HPDE6-E6E7 (cell line): ENCODE data around the gene CLIC5.

ENCODE experiments used
- DNase-seq: peaks from one replicate; pipeline ENCODE4 v3.0.0; 2011; ENCODE audit warnings: missing footprints; ENCODE audit errors: extremely low spot score

Gene CLIC5

DNA sequence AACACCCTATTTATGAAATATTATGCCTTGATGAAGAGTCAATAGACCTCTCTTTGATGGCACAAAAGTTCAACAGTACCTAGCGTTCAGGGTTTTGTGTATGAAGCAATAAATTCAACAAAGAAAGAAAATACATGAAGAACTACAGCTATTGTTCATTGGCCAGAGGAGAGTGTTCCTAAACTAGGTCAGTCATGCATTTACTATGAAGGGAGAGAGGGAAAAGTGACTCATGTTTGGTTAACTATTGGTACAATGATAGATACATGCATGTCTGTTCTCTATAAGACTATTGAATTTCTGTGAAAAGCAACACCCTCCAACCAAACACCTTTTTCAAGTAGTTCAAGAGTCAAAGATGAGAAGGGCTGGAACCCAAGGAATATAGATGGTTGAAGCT lies 50.7 kb downstream of the CLIC5 start:
- no peak for DNase-seq

DNA sequence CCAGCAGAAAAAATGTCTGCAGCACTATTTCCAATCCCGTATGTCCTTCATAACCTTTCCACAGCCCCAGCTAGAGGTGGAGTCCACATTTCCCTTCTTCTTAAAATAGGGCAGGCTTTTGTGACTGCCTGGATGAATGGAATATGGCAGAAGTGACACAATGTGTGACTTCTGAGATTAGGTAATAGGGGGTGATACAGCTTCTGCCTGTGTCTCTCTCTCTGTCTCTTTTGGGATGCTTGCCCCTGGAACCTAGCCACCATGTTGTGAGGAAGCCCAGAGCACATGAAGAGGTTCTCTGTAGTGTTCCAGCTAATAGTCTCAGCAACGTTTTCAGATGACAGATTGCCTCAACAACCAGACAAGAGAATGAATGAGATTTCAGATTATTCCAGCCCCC lies 51.4 kb downstream of the CLIC5 start:
- no peak for DNase-seq

DNA sequence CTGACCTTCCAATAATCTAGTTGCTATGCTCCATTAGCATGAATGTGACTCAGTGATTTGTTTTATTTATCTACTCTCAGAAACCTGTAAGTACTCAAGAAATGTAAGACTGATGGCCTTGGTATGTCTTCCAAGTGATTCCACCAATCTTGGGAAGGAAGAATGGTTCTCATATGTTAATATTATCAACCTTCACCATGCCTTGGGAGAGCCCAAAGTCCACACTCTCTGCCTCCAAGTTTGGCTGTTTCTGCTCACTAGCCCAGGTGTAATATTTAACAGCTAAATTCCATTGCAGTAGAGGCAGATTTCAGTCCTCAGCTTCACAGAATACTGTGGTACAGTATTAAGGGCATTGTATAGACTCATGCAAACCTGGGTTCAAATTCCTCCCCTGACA lies 51.8 kb downstream of the CLIC5 start:
- no peak for DNase-seq

DNA sequence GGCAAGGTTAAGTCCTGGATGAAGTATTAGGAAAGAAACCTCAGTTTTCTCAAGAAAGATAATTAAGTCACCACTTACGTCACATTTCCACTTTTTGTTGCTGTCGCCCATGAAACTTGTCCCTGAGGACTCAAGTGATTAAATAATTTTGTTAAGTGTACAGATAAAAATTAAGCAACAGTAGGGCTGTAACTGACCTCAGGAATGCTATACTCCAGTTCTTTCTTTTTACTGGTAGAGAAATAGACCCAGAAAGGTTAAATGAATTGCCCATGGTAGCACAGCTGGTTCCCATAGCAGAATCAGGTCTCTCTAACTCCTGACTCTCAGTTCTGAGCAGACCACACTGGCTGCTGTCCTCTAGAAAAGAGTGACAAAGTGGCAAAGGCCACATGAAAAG lies 54.5 kb downstream of the CLIC5 start:
- DNase-seq, result no peak

DNA sequence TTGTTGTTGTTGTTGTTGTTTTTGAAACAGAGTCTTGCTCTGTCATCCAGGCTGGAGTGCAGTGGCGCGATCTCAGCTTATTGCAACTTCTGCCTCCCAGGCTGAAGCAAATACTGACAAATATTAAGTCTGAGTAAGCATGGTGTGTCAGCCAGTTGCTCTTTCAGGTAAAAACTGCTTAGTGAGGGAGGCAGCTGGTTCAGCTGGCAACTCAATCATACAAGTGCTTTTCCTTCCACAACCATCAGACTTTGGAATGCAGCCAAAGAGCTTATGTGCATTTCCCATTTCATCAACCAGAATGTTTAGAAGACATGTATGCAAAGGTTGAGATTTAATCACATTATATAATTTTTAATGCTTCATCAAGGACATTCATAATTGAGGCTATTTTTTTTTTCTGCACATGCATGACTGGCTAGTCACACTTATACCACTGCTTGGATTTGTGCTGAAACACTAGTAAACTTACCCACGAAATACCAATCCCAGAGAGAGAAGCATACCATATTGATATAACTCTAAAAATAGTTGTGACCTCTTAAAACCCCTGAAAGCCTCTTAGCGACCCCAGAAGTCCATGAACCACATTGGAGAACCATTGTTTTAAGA lies 56.0 kb downstream of the CLIC5 start:
- DNase-seq, result peak; percentile 28

DNA sequence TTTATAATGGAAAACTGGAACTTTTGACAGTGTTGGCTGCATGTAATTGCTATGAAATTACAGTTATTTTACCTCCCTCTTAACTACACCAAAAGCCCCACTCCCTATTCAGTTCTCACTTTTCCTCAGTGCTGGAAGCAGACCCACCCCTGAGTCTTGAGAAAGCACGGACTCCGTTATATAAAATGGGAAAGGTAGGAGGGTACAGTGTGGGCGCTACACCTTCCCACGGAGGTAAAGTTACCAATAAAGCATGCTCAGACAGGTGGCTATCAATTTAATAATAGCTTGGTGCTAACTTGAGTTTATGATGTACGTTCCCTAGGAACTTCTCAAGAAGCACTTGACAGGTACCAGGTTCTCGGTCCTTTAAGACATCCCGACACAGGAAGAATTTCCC lies 59.0 kb downstream of the CLIC5 start:
- no peak for DNase-seq

DNA sequence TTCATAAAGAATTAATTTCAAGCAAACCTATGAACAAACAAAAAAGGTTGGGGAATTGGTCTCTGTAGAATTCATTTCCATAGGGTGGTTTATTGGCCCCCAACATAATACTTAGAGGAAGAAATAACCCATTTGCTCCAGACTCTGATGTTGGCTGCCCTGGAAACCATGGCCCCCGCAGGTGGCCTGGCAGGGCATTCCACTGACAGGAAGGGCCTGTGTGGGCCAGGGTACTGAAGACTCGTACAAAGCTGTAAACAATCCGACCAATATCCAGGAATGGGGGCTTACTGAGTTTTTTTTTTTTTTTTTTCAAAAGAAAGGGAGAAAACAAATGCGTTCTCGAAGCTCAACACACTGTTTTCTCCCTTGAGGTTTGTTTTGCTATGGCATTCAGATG lies 59.5 kb downstream of the CLIC5 start:
- DNase-seq, result no peak

DNA sequence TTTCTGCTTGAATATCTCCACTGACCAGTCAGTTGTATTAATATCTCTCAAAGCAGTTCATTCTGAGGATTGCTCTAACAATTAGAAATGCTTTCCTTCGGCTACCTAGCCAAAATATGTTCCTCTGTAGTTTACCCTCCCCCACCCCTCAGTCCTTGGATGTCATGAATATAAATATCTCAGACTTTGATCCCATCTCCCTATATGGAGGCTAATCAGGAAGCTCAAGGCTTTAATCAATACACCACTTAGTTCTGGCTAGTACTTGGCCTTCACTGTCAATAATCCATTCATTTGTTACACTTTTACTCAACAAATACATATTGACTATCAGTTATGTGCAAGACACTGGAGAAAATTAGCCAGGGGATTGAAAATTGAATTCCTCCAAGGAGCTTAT lies 60.1 kb downstream of the CLIC5 start:
- DNase-seq, result no peak

DNA sequence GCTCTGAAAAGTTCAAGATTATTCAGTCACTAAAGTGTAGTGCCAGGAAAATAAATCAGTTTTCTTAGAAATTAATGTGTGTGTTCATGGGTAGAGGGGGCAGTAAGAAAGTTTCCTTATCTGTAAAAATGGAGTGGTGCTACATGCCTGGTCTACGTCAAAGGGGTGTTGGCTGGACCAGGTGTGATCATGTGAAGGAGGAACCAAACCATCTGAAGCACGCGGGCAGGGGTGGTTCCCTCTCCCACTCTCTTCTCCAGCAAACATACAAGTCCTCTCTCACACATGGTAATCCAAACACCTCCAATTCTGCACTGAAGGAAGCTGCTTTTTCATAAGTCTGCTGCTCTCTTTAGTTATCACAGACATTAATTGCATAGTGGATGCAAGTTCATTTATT lies 63.1 kb downstream of the CLIC5 start:
- DNase-seq, result no peak

DNA sequence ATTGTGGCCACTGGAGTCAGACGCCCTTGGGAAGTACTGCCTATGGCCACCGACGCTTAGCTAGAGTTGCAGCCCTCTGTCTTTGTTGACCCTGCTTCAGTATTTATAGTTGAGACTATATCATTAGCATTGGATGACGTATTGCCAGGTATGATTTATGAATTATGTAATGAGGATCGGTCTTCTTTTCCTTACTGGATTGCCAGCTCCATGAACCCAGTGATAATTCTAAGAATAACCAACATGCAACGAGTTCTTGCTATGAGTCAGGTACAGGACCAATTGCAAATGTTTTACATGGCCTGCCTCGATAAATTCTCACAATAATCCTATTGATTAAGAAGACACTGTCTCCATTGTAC lies 63.5 kb downstream of the CLIC5 start:
- no peak for DNase-seq

DNA sequence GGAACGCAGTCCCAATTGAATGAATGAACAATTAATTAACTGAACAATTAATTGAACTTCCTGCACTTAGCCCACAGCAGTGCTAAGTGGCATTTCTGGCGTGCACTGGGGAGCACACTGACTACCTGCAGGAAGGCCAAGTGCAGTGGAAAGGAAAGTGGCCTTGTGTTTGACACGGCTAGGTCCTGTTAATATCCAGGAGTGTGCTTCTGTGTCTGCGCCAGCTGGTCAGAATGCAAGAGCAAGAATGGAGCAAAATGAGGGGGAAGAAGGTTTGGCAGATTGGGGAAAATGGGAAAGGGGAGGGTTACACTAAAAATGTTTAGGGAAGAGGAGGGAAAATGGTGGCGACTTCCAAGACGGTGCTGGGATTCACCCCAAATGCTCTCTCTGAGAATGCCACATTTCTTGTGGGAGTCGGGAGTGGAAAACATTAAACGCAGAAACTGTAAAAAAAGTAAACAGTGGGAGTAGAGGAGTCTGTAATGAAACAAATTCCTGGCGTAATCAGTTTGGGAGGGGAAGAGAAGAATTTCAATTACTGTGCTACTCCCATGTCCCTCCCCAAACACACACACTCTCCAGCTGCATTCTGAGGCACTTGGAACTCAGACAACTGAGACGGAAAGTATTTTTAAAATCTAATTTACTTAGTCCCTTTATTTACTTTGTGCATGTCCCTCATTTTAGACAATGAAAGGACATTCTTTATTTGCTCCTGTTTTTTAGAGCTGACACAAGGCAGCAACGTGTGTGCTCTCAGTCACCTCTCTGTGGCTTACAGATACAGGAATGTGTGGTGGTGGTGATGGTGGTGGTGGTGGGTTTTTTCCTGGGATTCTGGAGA lies 64.1 kb downstream of the CLIC5 start:
- no peak for DNase-seq

DNA sequence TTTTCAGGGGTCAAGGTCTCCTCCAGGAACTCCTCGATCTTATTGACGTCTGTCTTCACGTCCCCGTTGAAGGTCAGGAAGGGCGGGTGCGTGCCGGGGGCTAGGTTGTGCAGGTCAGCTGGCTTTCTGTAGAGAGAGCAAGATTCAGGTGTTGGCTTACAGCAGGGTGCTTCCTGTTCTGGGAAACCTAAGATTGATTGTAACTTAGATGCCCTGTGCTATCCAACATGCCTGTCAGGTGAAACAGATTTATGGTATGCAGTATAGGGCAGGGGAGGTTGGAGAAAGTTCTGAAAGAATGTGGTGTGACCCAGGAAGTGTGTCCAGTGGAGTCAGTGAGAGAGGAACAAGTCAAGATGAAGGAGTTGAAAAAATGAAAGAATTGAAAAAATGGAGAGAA lies 66.4 kb downstream of the CLIC5 start:
- DNase-seq, result peak; percentile 7

DNA sequence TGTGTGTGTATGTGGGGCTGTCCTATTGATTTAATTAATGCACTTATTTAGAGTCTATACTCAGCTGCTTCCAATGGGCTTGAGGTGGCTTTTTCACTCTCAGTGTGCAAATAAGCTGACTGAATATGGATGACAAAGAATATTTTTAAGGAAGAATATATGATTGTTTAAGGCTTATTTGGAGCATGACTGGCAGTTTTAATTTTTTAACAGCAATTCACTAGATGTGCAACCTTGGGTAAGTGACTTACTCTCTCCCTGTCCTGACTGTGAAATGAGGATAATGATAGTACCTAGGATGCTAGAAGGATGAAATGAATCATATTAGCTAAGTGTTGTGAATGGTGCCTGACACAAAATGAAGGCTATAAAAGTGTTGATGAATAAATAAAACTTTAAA lies 67.9 kb downstream of the CLIC5 start:
- no peak for DNase-seq

DNA sequence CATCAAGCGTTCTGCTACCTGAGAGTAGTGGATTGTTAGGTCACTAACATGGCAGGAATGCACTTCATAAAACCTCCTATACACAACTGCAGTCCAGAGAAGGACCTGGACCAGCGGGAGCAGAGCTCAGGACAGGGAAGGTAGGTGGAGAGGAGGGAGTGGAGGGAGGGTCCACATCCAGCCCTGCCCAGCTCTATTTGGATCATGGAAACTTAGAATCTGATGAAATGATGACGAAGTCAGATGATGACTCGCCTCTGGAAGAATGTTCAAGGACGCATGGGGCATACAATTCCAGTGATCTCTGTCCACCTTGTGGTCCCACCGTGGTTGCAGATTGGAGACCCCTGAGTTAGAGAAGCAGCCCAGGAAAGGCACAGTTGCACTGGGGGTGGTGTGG lies 68.8 kb downstream of the CLIC5 start:
- DNase-seq, result no peak

DNA sequence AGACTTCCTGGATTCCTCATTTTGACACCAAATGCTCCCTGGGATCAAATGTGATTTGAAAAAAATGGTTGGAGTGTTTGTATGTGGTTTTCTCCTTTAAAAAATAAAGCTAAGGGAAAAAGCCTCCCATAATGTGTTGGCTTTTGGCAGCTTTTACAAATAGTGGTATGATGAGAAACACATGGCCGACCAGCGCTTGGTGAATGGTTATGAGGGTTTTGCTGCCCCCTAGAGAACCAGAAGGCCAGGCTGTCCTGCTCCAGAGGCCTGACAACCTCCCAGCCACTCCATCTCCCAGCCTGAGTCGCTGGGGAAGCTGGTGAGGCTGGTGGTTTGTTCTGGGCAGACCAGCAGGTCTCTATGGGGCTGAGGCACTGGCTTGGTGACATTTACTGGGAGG lies 69.3 kb downstream of the CLIC5 start:
- DNase-seq, result no peak

DNA sequence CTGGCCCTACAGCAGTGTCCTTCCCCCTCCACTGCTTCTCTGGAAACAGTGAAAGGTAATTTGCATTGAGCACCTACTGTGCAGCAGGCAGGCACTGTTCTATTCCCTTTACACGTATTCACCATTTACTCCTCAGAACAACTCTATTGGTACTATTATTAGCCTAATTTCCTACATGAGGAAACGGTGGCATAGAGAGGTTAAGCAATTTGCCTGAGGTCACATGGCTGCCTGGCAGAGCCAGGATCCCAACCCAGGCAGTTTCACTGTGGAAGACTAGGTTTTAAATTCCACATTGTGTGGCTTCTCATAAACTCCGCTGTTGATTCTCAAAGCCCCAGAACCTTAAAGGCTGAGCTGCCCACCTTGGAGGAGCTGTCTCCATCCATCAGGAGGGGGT lies 72.7 kb downstream of the CLIC5 start:
- no peak for DNase-seq

DNA sequence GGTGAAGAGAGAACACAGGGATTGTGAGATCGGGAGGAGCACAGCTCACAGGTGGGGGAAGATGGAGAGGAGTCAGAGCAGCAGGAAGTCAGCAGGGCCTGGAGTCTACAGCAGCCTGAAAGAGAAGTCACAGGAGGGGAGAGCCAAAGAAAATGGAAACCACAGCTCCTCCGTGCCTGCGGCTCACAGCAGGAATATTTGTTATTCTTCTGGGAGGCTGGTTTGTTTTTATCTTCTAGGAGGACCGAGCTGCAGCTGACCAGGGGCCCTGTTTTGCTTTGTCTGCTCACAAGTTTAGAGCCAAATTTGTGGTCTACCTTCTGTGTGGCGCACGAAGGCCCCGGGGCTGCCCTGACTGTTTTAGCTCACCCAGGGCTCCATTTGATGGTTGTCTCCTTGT lies 81.8 kb downstream of the CLIC5 start:
- no peak for DNase-seq

DNA sequence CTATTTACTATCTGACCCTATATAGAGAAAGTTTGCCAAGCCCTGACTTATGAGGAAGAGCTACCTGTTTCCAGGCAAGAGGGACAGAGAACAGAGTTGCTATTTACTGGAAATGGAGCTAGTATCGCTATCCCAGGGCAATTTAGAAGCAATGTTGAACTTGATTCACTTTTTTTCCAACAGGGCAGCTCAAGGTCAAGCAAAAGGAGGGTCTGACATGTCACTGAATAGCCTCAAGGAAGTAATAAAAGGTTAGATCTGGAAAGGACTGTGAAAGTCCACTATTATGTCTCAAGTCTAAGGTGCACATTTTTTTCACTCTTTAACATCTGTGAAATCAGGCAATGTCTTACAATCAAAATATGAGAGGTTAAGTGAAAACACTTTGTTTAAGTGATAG lies 84.4 kb downstream of the CLIC5 start:
- DNase-seq, result no peak

DNA sequence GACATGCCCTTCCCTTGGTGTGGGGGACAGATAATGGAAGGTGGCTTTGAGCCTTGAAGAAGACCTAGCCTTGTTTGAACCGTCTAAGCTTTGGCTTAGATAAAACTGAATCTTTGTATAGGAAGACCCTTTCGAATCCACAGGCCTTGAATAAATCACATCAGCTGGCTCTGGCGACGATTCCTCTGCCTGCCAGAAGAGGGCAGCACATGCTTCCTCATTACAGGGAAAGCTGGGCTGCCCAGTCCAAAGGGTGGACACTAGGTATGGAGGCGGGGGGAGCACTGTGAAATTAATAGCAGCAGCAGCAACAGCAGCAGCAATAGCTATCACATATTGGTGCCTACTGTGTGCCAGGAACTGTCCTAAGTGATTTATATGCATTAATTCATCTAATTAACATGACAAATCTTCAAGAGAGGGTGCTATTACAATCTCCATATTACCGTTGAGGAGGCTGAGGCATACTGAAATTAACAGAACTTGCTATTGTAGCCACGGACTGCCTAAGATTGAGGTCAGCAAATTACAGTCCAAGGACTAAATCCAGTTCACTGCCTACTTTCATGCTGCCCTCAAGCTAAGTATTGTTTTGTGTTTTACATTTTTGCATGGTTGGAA lies 85.1 kb downstream of the CLIC5 start:
- peak; percentile 53 for DNase-seq

DNA sequence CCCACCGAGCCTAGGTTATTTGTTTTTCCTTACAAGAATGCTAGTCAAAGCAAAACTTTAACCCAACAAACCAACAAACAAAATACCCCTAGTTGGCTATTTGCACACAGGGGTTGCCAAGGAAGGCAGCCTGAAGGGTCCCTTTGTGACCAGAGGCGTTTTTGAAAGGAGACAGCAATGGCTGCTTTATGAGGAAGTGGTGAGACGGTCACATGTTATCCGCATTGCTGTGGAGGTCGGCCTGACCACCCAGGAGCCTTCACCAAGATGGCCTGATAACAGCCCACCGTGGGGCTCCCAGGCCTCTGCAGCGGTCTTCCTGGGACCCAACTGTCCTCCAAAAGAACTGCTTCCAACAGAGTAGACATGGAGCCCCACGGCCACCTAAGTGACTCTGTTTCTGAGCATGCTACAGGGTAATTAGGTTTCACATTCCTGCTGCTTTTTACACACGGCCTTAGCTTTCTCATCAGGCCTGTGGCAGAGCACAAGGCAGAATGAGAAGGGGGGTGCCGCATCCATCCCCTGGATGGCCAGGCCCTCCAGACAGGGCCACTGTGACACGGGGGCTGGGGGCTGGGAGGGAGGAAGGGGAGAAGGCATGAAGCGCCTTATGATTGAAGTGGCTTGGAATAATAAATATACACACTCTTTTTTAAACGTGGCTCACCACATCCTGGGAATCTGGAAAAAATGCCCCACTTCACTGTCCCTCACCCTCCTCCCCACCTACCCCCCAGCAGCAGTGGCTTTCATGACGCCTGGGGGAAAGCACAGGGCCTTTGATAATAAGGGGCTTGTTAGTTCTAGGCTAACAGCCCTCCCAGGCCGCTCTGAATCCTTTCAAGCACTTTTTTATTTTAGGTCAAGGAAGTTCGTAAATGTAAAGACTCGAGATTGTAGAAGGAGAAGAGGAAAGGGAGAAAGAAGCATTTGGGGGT lies 86.0 kb downstream of the CLIC5 start:
- no peak for DNase-seq

DNA sequence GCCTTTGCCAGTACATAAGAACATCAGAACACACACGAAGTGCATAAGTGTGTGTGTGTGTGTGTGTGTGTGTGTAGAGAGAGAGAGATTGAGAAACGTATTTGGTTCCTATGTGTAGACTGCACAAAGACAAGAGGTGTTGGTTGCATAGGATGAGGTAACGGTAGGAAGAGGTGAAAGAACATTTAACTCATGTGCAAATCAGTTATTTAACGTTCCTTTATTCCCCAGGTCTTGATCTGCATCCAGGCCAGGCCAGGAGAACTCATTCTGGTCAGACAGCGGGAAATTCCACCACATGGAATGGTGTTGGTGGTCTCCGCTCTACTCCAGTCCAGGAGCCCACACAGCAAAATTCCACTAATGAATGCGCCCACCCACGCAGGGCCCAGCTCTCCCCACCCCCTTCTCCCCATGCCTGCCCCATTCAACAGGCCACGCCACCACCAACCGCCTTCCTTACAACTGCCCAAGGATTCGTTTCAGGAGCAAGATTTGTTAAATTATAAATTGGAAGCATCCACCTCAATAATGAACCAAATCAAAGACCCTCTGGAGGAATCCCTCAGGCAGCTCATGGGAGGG lies 86.8 kb downstream of the CLIC5 start:
- no peak for DNase-seq
